ENCODE measurements around the gene PCCA. TPM values are rescaled to one million over a fixed set of nuclear protein-coding genes. Genes with fewer than 3 reads are reported as not detected.

The PCCA gene
- total and polyA plus RNA-seq, 5 donors: 35.6 to 56.2 (median 54.6) TPM

- whole genome bisulfite sequencing: 98% methylated on average over 5 of the region's 5 CpGs
- intact Hi-C loops (cut with DNase I): no loop called here
Measured at GRCh38 chr13:100447831-100448230, 358.9 kb downstream of the PCCA start.

GRCh38 chr13:100451923-100452322 is 363.0 kb downstream of the PCCA start:
- Histone ChIP-seq H3K4me3 (ENCODE audit: low read length) (no peak overlapping the region), H3K9me3 (ENCODE audit: control insufficient read depth, low read length) (no peaks in the 10 kb centered on the region), H3K4me1 (ENCODE audit: control insufficient read depth, insufficient read depth, low read length) (no peaks in the 10 kb centered on the region), H3K27ac (ENCODE audit: low read length) (no peak overlapping the region), H3K27me3 (ENCODE audit: control insufficient read depth, insufficient read depth) (no peaks in the 10 kb centered on the region)
- ATAC-seq (no peak), DNase-seq (no peak)
- intact Hi-C loops (cut with DNase I): no loop called here
- 96% methylated on average over 2 of the region's 2 CpGs for WGBS

More at GRCh38 chr13:100447831-100448230, 358.9 kb downstream of the PCCA start:
- no peaks in the 10 kb centered on the region for H3K27me3 ChIP-seq (ENCODE audit: control insufficient read depth, insufficient read depth)
- no peak overlapping the region for H3K4me3 ChIP-seq (ENCODE audit: low read length)
- no peaks in the 10 kb centered on the region for H3K9me3 ChIP-seq (ENCODE audit: control insufficient read depth, low read length)
- no peaks in the 10 kb centered on the region for H3K4me1 ChIP-seq (ENCODE audit: control insufficient read depth, insufficient read depth, low read length)
- ATAC-seq (no peak), DNase-seq (no peak)
- no peak overlapping the region for H3K27ac ChIP-seq (ENCODE audit: low read length)

DNA sequence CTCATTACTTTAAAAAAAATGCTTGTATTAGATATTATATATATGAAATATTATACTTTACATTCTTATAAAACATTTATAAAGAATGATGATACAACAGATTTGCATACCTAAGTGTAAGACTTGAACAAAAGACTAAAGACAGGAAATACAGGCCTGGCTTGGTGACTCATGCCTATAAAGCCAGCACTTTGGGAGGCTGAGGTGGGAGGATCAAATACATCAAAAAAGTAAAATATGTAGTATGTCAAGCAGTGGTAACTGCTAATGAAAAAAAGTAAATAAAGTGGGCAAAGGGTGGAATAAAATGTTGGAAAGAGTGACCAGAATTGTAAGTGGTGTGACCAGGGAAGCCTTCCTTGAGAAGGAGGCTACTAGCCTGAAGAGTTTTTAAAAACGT is 366.0 kb downstream of the PCCA start:
- H3K9me3 ChIP-seq (ENCODE audit: control insufficient read depth, low read length): no peaks in the 10 kb centered on the region
- H3K27ac ChIP-seq (ENCODE audit: low read length): no peak overlapping the region
- H3K4me1 ChIP-seq (ENCODE audit: control insufficient read depth, insufficient read depth, low read length): no peaks in the 10 kb centered on the region
- intact Hi-C loops (cut with DNase I): no loop called here
- DNase-seq (no peak), ATAC-seq (no peak)
- H3K4me3 ChIP-seq (ENCODE audit: low read length): no peak overlapping the region
- H3K27me3 ChIP-seq (ENCODE audit: control insufficient read depth, insufficient read depth): no peaks in the 10 kb centered on the region
- 100% methylated on average over 1 of the region's 1 CpG for WGBS

DNA sequence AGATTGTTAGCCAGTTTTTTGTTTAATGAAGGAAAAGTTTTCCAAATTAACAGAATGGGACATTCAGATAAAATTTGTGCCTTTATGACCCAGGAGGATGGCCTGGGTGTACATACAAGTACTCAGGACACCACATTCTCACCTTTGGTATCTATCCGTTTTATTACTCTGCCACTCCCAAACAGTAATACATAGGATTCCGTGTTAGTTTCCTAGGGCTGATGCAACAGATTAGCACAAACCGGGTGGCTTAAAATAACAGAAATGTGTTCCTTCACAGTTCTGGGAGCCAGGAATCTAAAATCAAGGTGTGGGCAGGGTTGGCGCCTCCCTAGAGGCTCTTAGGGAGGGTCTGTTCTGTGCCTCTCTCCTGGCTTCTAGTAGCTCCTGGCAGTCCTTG is 369.8 kb downstream of the PCCA start:
- no peaks in the 10 kb centered on the region for H3K27me3 ChIP-seq (ENCODE audit: control insufficient read depth, insufficient read depth)
- H3K9me3 ChIP-seq (ENCODE audit: control insufficient read depth, low read length): no peaks in the 10 kb centered on the region
- H3K4me1 ChIP-seq (ENCODE audit: control insufficient read depth, insufficient read depth, low read length): no peaks in the 10 kb centered on the region
- no peak overlapping the region for H3K4me3 ChIP-seq (ENCODE audit: low read length)
- intact Hi-C loops (cut with DNase I): no loop called here
- DNase-seq (no peak), ATAC-seq (no peak)
- no peak overlapping the region for H3K27ac ChIP-seq (ENCODE audit: low read length)
- WGBS: 97% methylated on average over 4 of the region's 4 CpGs

DNA sequence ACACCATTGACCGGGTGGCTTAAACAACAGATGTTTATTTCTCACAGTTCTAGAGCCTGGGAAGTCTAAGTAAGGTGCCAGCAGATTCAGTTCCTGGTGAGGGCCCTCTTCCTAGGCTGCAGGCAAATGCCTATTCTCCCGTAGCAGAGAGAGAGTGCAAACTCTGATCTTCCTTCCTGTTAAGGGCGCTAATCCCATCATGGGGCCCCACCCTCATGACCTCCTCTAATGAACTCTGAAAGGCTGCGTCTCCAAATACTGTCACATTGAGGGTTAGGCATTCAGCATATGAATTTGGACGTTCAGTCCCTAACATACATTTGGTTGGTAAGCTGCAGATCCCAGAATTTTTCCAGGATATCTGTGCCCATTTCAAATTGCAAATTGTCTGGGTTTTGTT is 370.9 kb downstream of the PCCA start:
- H3K27ac ChIP-seq (ENCODE audit: low read length): no peak overlapping the region
- ATAC-seq: no peak
- DNase-seq: no peak
- 94% methylated on average over 5 of the region's 5 CpGs for WGBS
- H3K4me3 ChIP-seq (ENCODE audit: low read length): no peak overlapping the region
- intact Hi-C loops (cut with DNase I): no loop called here
- H3K9me3 ChIP-seq (ENCODE audit: control insufficient read depth, low read length): no peaks in the 10 kb centered on the region
- no peaks in the 10 kb centered on the region for H3K27me3 ChIP-seq (ENCODE audit: control insufficient read depth, insufficient read depth)
- H3K4me1 ChIP-seq (ENCODE audit: control insufficient read depth, insufficient read depth, low read length): no peaks in the 10 kb centered on the region

- DNase-seq: no peak
- H3K4me1 ChIP-seq (ENCODE audit: control insufficient read depth, insufficient read depth, low read length): no peaks in the 10 kb centered on the region
- no peak overlapping the region for H3K27ac ChIP-seq (ENCODE audit: low read length)
- H3K9me3 ChIP-seq (ENCODE audit: control insufficient read depth, low read length): no peaks in the 10 kb centered on the region
- no peak for ATAC-seq
- H3K27me3 ChIP-seq (ENCODE audit: control insufficient read depth, insufficient read depth): no peaks in the 10 kb centered on the region
- intact Hi-C loops (cut with DNase I): no loop called here
- no peak overlapping the region for H3K4me3 ChIP-seq (ENCODE audit: low read length)
- WGBS: 29% methylated on average over 1 of the region's 1 CpG
Measured at GRCh38 chr13:100460266-100460665, 371.4 kb downstream of the PCCA start.

DNA sequence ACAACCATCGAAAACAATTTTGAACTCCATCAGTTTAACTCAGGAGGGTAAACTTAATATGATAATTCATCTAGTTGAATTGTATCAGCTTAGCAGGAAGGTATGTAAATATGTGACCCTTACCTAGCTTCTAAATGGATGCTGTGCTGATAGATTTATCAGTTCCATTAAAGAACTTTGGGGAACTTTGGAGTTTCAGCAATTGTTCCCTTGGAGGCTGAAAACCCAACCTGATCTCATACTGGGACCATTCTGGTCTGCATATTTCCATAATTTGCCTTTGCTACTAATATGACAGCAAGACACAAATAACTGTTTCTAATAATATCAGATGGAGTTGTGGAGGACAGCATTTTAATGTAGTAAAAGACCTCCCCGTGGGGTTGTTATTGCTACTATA is 371.9 kb downstream of the PCCA start:
- intact Hi-C loops (cut with DNase I): no loop called here
- ATAC-seq (no peak), DNase-seq (no peak)
- WGBS: 88% methylated on average over 2 of the region's 2 CpGs
- H3K4me1 ChIP-seq (ENCODE audit: control insufficient read depth, insufficient read depth, low read length): no peaks in the 10 kb centered on the region
- no peak overlapping the region for H3K4me3 ChIP-seq (ENCODE audit: low read length)
- H3K9me3 ChIP-seq (ENCODE audit: control insufficient read depth, low read length): no peaks in the 10 kb centered on the region
- H3K27ac ChIP-seq (ENCODE audit: low read length): no peak overlapping the region
- H3K27me3 ChIP-seq (ENCODE audit: control insufficient read depth, insufficient read depth): no peaks in the 10 kb centered on the region

DNA sequence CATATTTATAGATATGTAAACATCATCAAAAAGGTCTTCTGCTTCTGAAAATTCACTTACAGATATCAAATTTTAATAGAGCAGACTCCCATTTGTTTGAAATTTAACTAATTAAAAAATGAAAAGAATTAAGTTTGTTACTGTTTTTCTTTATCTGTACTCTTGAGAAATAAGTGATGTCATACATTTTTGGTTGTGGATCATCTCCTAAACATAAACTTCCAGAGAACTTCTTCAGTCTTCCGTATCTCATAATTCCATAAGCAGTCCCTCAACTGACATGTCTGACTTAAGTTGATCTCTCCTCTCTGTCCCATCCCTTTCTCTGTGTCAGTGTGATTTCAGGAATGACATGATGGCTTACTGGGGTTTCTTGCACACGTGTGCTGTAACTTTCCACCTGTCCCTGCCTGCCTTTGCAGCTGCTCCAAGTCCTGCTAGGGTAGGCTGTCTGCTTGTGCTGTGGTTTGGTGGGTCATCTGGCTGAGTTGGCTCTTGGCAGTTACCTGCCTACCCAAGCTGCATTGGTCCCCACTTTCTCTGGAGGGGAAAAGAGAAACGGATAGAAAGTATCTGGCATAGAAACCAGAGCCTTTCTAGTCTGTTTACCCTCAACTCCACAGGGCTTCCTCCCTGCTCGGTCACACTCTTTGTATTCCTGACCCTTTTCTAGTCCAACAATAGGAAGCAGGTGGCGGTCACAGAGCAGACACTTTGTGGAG is 372.6 kb downstream of the PCCA start:
- intact Hi-C loops (cut with DNase I): no loop called here
- no peaks in the 10 kb centered on the region for H3K9me3 ChIP-seq (ENCODE audit: control insufficient read depth, low read length)
- H3K4me3 ChIP-seq (ENCODE audit: low read length): no peak overlapping the region
- H3K27ac ChIP-seq (ENCODE audit: low read length): no peak overlapping the region
- H3K27me3 ChIP-seq (ENCODE audit: control insufficient read depth, insufficient read depth): no peaks in the 10 kb centered on the region
- WGBS: 77% methylated on average over 5 of the region's 5 CpGs
- DNase-seq (no peak), ATAC-seq (no peak)
- no peaks in the 10 kb centered on the region for H3K4me1 ChIP-seq (ENCODE audit: control insufficient read depth, insufficient read depth, low read length)

GRCh38 chr13:100464006-100464405 is 375.1 kb downstream of the PCCA start:
- WGBS: 51% methylated on average over 4 of the region's 4 CpGs
- H3K9me3 ChIP-seq (ENCODE audit: control insufficient read depth, low read length): no peaks in the 10 kb centered on the region
- intact Hi-C loops (cut with DNase I): no loop called here

GRCh38 chr13:100465558-100465957 is 376.7 kb downstream of the PCCA start:
- intact Hi-C loops (cut with DNase I): no loop called here
- Histone ChIP-seq H3K27me3 (ENCODE audit: control insufficient read depth, insufficient read depth) (no peaks in the 10 kb centered on the region), H3K4me3 (ENCODE audit: low read length) (no peak overlapping the region), H3K4me1 (ENCODE audit: control insufficient read depth, insufficient read depth, low read length) (no peaks in the 10 kb centered on the region), H3K9me3 (ENCODE audit: control insufficient read depth, low read length) (no peaks in the 10 kb centered on the region), H3K27ac (ENCODE audit: low read length) (no peak overlapping the region)
- ATAC-seq: no peak
- DNase-seq: no peak
- 88% methylated on average over 5 of the region's 5 CpGs for WGBS

More at GRCh38 chr13:100464006-100464405, 375.1 kb downstream of the PCCA start:
- DNase-seq (no peak), ATAC-seq (no peak)
- no peak overlapping the region for H3K4me3 ChIP-seq (ENCODE audit: low read length)
- no peak overlapping the region for H3K27ac ChIP-seq (ENCODE audit: low read length)
- no peaks in the 10 kb centered on the region for H3K4me1 ChIP-seq (ENCODE audit: control insufficient read depth, insufficient read depth, low read length)
- H3K27me3 ChIP-seq (ENCODE audit: control insufficient read depth, insufficient read depth): no peaks in the 10 kb centered on the region

- no peaks in the 10 kb centered on the region for H3K4me1 ChIP-seq (ENCODE audit: control insufficient read depth, insufficient read depth, low read length)
- H3K27me3 ChIP-seq (ENCODE audit: control insufficient read depth, insufficient read depth): no peaks in the 10 kb centered on the region
- ATAC-seq (no peak), DNase-seq (no peak)
- H3K27ac ChIP-seq (ENCODE audit: low read length): no peak overlapping the region
- intact Hi-C loops (cut with DNase I): no loop called here
- 82% methylated on average over 5 of the region's 5 CpGs for WGBS
- no peak overlapping the region for H3K4me3 ChIP-seq (ENCODE audit: low read length)
- no peaks in the 10 kb centered on the region for H3K9me3 ChIP-seq (ENCODE audit: control insufficient read depth, low read length)
Measured at GRCh38 chr13:100470866-100471505, 382.1 kb downstream of the PCCA start.
